NOMO-1 (cell line): ENCODE results near the gene GOLGA6L1.
"Not testable (repeated sequence)": the region's sequence is repeated elsewhere in the genome, so short reads cannot be mapped to it uniquely, and the experiment has no call there.

Experiments
- DNase-seq, 2 experiments: peaks; one replicate each; lab custom pipeline; 2025; ENCODE audit not compliant: unreplicated experiment in 2 of 2; lab: John Stamatoyannopoulos, UW

The GOLGA6L1 gene, protein sequence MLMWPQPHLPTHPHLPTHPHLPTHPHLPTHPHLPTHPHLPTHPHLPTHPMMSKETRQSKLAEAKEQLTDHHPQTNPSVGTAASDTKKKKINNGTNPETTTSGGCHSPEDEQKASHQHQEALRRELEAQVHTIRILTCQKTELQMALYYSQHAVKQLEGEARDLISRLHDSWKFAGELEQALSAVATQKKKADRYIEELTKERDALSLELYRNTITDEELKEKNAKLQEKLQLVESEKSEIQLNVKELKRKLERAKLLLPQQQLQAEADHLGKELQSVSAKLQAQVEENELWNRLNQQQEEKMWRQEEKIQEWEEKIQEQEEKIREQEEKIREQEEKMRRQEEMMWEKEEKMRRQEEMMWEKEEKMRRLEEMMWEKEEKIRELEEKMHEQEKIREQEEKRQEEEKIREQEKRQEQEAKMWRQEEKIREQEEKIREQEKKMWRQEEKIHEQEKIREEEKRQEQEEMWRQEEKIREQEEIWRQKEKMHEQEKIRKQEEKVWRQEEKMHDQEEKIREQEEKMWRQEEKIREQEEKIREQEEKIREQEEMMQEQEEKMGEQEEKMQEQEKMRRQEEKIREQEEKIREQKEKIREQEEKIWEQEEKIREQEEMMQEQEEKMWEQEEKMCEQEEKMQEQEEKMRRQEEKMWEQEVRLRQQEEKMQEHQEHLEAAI

DNA sequence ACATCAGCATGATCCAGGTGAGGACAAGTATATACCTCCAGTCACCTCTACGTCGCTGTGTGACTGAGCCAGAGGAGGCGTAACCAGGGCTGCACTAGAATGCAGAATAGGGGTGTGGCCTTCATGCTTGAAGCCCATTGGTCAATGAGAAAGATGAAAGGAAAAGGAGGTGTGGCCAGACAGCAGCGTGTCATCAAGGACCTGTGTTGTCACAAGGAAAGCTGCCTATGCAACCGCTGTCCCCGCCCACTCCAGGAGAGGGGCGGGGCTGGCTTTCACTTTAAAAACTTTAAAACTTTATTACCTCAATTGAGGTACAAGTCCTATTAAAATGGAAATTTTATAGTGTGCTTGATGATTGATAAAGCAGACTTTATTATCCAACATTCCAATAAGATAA, at the start of gene GOLGA6L1:
Gene GOLGA6L1, minus strand, starts transcription at position 101 of the 400 bp plus-strand sequence. Its CDS starts 91 bp downstream, at position 10.
- DNase-seq = not testable (repeated sequence)

DNA sequence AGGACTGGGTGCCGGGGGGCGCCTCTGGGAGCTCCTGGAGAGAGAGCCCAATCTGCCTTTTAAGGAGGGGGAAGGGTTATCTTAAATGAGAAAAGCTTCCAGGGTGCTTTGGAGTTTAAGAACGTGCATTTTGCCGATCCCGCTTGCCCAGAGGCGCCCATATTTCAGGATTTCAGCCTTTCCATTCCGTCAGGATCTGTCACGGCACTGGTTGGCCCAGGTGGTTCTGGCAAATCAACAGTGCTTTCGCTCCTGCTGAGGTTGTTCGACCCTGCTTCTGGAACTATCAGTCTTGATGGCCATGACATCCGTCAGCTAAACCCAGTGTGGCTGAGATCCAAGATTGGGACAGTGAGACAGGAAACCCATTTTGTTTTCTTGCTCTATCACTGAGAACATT, 44.6 kb upstream of the GOLGA6L1 start:
- not testable (repeated sequence) for DNase-seq

DNA sequence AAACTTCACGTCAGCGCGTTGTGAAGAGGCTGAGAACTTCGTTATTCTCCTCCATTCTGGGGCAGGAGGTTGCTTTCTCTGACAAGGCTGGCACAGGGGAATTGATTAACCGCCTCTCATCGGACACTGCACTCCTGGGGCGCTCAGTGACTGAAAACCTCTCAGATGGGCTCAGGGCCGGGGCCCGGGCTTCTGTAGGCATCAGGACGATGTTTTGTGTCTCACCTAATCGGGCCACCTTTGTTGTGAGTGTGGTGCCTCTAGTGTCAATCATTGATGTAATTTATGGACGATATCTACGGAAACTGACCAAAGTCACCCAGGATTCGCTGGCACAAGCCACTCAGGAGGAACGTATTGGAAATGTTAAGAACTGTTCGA, 43.9 kb upstream of the GOLGA6L1 start:
- not testable (repeated sequence) for DNase-seq

DNA sequence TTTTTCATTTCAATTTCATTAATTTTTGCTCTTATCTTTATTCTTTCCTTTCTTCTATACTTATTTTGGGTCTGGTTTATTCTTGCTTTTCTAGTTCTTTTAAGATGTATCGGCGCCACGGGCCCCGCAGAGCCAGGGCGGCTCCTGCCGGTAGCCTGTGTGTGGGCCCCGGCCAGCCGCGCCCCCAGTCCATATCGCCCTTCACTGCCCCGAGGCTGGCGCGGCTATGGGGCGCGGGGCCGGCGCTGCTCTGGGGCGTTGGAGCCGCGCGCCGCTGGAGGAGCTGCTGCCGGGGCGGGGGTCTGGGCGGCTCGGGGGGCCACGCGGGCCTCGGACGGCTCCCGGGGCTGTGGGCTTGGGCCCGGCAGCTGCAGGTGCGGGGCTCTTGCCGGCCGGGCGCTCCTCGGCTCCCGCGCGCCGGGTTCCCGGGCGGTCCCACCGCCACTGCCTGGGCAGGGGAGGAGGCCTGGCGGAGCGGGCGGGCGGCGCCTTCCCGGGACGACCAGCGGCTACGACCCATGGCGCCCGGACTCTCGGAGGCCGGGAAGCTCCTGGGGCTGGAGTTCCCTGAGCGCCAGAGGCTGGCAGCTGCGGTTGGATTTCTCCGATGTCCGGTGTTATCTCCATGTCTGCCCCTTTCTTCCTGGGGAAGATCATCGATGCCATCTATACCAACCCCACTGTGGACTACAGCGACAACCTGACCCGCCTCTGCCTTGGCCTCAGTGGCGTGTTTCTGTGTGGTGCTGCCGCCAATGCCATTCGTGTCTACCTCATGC, 43.3 kb upstream of the GOLGA6L1 start:
- DNase-seq = not testable (repeated sequence)

DNA sequence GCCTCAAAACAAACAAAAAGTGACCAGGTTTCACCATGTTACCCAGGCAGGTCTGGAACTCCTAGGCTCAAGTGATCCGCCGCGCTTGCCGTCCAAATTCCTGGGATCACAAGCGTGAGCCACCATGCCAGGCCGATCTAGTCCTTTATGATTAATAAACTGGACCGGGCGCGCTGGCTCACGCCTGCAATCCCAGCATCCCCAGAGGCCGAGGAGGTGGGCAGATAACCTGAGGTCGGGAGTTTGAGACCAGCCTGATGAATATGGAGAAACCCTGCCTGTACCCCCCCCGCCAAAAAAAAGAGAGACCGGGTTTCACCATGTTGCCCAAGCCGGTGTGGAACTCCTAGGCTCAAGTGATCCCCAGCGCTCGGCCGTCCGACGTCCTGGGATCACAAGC, 40.1 kb upstream of the GOLGA6L1 start:
- DNase-seq = not testable (repeated sequence)

DNA sequence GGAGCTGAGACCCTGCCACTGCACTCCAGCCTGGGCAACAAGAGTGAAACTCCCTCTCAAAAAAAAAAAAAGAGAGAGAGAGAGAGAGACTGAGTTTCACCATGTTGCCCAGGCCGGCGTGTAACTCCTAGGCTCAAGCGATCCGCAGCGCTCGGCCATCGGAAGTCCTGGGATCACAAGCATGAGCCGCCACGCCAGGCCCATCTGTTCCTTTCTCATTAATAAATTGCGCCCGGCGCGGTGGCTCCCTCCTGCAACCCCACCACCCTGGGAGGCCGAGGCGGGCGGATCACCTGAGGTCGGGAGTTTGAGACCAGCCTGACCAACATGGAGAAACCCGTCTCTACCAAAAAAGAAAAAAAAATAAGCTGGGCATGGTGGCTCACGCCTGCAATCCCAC, 39.0 kb upstream of the GOLGA6L1 start:
- not testable (repeated sequence) for DNase-seq

DNA sequence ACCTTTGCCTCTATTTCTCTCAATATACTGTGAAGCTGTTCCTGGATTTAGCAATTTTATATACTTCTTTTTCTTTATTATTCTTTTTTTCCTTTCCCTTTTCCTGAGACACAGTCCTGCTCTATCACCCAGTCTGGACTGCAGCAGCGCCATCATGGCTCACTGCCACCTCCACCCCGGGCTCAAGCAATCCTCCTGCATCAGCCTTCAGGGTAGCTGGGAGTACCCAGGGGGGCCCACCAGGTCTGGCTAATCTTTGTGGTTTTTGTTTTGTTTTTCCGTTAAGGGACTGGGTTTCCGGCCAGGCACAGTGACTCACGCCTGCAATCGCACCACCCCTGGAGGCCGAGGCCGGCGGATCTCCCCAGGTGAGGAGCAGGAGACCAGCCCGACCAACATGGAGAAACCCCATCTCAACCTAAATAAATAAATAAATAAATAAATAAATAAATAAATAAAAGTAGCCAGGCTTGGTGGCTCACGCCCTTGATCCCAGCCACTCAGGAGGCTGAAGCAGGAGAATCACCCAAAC, 38.1 kb upstream of the GOLGA6L1 start:
- not testable (repeated sequence) for DNase-seq

DNA sequence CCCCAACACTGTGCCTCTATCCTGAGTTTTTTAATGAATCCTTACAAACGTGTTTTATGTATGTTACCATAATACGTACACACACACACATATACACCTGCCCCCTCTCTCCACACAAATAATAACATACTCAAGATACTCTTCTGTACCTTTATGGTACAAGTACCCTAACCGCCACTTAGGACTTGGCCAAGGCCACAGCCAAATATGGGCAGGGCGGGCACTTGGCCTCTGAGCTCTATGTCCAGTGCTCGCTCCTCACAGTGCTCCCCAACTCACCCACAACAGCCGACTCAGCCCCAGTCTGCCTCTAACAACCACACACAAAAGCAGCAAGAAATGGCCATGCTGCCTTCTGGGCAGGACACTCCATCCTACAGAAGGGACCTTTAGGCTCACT, 3.8 kb downstream of the GOLGA6L1 start:
- not testable (repeated sequence) for DNase-seq

DNA sequence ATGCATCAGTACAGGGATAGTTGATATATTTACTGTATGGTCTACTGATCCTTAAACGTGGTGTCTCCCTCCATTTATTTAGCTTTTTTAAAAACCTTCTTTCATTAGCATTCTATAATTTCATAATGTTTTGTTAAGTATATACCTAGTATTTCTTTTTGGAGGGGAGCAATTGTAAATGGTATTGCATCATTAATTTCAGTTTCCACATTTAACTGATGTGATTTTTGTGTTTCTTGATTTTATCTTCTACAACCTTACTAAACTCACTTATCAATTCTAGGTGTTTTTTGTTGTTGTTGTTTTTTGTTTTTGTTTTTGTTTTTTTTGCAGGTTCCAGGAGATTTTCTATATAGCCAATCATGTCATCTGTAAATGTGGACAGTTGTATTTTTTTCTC, 18.4 kb downstream of the GOLGA6L1 start:
- DNase-seq = no peak

DNA sequence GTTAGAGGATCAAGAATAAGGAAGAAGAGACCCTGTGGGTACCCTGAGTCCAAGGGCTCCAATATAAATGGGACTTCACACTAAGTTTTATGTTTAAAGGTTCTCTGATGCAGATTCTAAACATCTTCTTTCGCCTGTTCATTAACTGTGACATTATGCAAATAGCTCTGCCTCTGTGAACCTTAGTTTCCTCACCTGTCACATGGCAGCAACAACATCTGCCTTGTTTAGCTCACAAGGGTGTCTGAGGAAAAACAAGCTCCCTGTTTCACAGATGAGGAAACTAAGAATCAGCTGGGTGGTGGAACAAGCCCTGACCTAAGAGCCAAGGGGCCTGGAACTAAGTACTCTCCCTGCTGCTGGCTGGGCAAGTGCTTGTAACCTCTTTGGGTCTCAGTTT, 40.8 kb downstream of the GOLGA6L1 start:
- DNase-seq = no peak

DNA sequence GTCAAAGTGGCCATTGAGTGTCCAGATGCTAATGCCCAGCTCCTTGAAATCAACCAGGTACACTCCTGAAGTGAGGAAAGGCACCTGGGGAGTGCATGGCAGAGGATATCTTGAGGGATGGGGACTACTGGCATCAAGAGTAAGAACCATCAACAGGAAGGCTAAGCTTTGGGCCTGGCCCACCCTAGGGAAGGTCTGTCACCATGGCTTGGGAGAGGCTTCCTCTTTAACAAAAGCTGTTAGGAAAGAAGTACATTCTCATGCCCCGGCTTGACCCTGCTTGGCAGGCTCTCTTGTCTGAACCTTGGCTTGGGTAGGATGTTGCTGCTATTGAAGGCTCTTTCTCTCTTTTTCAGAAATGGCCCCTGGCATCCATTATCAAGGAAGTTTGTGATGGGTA, 53.5 kb downstream of the GOLGA6L1 start:
- DNase-seq = no peak

DNA sequence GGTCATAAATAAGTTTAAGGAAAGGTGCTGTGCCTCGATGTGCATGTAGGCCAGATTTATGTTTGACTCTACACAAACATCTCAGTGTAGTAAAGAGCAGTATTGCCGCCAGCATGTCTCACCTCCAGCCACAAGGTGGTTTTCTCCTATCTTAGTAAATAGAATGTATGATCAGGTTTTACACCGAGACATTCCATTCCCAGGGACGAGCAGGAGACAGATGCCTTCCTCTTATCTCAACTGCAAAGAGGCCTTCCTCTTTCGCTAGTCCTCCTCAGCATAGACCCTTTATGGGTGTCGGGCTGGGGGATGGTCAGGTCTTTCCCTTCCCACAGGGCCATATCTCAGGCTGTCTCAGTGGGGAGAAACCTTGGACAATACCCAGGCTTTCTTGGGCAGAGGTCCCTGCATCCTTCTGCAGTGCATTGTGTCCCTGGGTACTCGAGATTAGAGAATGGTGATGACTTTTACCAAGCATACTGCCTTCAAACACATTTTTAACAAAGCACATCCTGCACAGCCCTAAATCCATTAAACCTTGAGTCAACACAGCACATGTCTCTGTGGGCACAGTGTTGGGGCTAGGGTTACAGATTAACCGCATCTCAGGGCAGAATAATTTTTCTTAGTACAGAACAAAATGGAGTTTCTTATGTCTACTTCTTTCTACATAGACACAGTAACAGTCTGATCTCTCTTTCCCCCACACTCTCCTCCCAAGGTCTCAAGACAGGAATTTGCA, 54.5 kb downstream of the GOLGA6L1 start:
- not testable (repeated sequence) for DNase-seq

DNA sequence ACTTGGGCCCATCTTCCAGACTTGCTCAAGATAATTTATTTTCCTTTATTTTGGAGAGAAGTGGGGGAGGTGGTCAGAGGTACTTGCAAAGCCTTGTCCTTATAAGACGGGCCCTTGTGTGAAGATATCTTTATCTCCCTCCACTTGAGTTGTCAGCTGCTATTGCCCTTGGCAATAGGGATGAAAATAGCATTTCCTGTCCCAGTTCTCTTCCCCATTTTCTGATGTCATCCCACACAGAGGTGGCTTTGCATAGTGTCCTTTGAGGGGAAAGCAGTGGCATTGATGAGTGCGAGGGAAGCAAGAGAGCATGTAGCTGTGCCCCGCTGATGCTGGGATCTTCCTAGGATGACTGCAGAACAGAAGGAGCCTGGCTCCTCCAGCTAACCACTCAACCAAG, 55.4 kb downstream of the GOLGA6L1 start:
- no peak for DNase-seq

DNA sequence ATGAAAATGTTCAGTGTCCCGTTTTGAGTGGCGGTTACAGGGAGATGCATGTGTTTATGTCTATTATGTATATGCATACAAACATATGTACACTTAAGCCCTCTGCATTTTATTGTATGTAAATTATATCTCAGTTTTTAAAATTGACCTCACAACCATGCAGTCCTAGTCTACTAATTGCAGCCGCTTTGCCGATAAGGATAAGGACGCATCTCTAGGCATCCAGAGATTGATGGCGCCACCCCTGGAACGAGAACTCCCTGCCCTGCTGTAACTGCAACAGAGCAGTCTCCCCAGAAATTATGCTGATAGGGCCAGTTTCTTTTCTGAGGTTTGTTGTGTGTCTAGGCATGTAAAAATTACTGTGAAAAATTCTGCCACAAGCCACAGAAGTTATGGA, 56.9 kb downstream of the GOLGA6L1 start:
- peak in 1 of 2 experiments; percentile 37 for DNase-seq
